RPMI8226 (cell line): ENCODE data around the gene WDFY1.

ENCODE experiments used
- DNase-seq: peaks from one replicate; pipeline ENCODE4 v3.0.0-alpha.2; 2015

WDFY1 gene

GRCh38 chr2:223852281-223852795 lies 92.8 kb downstream of the WDFY1 start:
- DNase-seq, result no peak

DNA sequence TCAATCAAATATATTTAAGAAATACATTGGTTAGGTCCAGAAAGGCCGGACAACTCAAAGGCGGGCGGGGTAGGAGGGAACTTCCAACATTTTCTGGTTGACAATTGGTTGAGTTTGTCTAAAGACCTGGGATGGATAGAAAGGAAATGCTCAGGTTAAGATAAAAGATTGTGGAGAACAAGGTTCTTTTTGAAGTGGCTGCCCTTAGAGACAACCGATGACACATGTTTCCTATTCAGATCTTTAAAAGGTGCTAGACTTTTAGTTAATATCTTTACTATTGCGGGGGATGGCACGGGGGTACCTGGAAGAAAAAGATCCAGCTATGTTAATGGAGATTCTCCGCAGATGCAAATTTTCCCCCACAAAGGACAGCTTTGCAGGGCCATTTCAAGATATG lies 97.7 kb downstream of the WDFY1 start:
- DNase-seq, result no peak

DNA sequence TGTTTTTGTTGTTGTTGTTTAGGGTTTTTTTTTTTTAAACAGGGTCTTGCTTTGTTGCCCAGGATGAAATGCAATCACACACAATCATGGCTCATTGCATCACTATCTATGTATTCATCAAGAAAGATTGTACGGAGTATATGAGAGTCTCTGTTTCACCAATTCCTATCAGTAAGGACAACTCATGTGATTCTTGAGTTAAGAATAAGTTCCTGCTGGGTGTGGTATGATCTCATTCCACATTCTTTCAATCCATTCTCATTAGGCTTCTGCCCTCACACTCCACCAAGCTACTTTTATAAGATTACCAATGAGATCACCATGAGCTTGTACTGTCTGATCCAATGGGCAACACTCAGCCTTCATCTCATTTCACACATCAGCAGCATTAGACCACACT lies 98.6 kb downstream of the WDFY1 start:
- no peak for DNase-seq

DNA sequence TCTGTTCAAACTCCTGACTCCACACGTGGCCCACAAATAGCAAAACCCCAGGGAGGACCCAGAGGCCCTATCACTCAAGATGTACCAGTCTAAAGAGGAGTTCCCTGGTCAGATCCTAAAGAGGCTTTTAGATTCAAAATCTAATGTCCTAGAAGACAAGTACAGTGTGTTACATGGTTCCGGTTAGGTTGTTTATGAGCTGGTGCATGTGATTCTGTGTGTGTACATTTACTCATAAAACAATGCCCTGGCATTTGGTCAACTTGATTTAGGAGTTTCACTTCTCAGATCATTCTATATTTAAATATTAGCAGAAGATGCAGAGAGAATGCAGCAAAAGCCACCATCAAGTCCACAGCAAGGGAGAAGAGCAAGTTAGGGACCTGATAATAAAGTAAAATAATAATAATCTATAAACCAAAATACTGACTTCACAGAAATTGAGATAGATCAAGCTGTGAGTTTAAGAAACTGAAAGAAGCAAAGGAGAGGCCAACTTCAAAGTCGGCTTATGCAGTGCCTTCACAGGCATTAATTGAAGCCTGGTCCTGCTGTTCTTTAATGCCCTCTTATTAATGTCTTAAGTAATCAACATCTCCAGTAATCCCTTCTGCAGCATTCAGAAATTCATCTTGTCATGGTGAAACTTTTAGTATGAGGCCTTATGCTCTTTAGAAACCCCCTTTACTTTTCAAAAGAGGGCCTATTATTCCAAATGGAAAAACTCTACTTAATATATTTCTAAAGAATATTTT lies 103.5 kb downstream of the WDFY1 start:
- DNase-seq, result peak; percentile 41

GRCh38 chr2:223837287-223838061 lies 107.7 kb downstream of the WDFY1 start, which contains the start of gene AP1S3:
Gene AP1S3 (minus strand): TSS chr2:223837582. CDS start chr2:223837450, 132 bp downstream.
- DNase-seq, result peak; percentile 83

- no peak for DNase-seq
Observed at GRCh38 chr2:223835701-223836532, 109.2 kb downstream of the WDFY1 start.

DNA sequence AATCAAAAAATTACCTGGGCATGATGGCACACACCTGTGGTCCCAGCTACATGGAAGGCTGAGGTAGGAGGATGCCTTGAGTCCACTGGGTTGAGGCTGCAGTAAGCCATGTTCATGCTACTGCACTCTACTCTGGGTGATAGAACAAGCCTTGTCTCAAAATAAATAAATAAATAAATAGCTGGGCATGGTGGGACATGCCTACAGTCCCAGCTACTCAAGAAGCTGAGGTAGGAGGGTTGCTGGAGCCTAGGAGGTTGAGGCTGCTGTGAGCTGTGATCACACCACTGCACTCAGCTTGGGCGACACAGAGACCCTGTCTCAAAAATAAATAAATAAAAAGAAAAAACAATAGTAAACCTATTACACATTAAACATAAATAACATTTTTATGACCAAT lies 110.7 kb downstream of the WDFY1 start:
- DNase-seq, result no peak

- DNase-seq, result no peak
Observed at GRCh38 chr2:223832241-223832903, 112.8 kb downstream of the WDFY1 start.

- no peak for DNase-seq
Observed at GRCh38 chr2:223829128-223829527, 116.0 kb downstream of the WDFY1 start.

DNA sequence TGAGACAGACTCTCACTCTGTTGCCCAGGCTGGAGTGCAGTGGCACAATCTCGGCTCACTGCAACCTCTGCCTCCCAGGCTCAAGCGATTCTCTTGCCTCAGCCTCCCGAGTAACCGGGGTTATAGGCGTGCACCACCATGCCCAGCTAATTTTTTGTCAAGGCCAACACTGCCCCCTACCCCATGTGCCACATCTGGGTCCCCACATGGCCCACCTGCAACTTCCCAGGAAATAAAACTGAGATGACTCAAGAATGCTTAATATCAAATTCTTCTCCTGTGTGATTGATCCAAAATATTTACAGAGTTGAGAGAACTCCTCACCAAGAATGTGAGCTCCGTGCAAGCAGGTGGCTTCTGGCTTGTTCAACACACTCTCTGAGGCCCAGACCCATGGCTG lies 116.8 kb downstream of the WDFY1 start:
- DNase-seq, result no peak

- no peak for DNase-seq
Observed at GRCh38 chr2:223826995-223827394, 118.1 kb downstream of the WDFY1 start.
